Activated CD4-positive, alpha-beta T cell treated with anti-CD3 and anti-CD28 coated beads, Interleukin-2, amount 10 ng/mL, durations not matched to agents 24 days and 14 days (primary cell): ENCODE results near the gene IL34. TPM values are rescaled to one million over a fixed set of nuclear protein-coding genes. Genes with fewer than 3 reads are reported as not detected.
A peak's percentile ranks its signal among the peaks of the same experiment; 100 is the strongest.
"Not testable (repeated sequence)": the region's sequence is repeated elsewhere in the genome, so short reads cannot be mapped to it uniquely, and the experiment has no call there.

ENCODE experiments used
- DNase-seq: peaks from one replicate; pipeline ENCODE4 v3.0.0; 2022
- H3K27ac Mint-ChIP-seq: one replicate; pipeline ENCODE4 v1.8.0; 2022; ENCODE audit warnings: mild to moderate bottlenecking, mixed read lengths
- H3K27me3 Mint-ChIP-seq: one replicate; pipeline ENCODE4 v1.8.0; 2022; ENCODE audit warnings: mixed read lengths
- H3K36me3 Mint-ChIP-seq: one replicate; pipeline ENCODE4 v1.8.0; 2022; ENCODE audit warnings: low read depth, mild to moderate bottlenecking, mixed read lengths
- H3K4me1 Mint-ChIP-seq: one replicate; pipeline ENCODE4 v1.8.0; 2021; ENCODE audit warnings: mixed read lengths
- H3K4me3 Mint-ChIP-seq: one replicate; pipeline ENCODE4 v1.8.0; 2022; ENCODE audit warnings: mild to moderate bottlenecking, moderate library complexity, mixed read lengths
- H3K9me3 Mint-ChIP-seq: one replicate; pipeline ENCODE4 v1.8.0; 2021; ENCODE audit warnings: mixed read lengths
- intact Hi-C: fragments of 100-400 bp; cut with micrococcal nuclease; formaldehyde crosslinking; loops from one replicate; pipeline ENCODE4 v1.15.1; 2023
- total RNA-seq: library from RNA; stranded (reverse); gene quantifications from 2 replicates; pipeline ENCODE4 v1.2.3, GENCODE V29; 2022

Gene IL34
- total RNA-seq, 1 donor from 2014 or later = 0.30 TPM

GRCh38 chr16:70643264-70643663, 3.1 kb upstream of the IL34 start:
- intact Hi-C loops, H3K27ac Mint-ChIP-seq, H3K4me3 Mint-ChIP-seq, H3K36me3 Mint-ChIP-seq, H3K4me1 Mint-ChIP-seq, DNase-seq, H3K9me3 Mint-ChIP-seq, H3K27me3 Mint-ChIP-seq: not testable (repeated sequence)

- Mint-ChIP-seq H3K9me3 (no peaks in the 10 kb centered on the region), H3K36me3 (no peaks in the 10 kb centered on the region), H3K4me1 (no peaks in the 10 kb centered on the region), H3K4me3 (no peak overlapping the region), H3K27ac (no peak overlapping the region), H3K27me3 (peaks cover 9% of the 10 kb centered on the region)
- intact Hi-C loops = no loop called here
- no peak for DNase-seq
These were observed 1.4 kb upstream of the IL34 start for GRCh38 chr16:70644763-70645597.

- no peak overlapping the region for H3K4me3 Mint-ChIP-seq
- H3K27me3 Mint-ChIP-seq = peaks cover 1% of the 10 kb centered on the region
- no peaks in the 10 kb centered on the region for H3K4me1 Mint-ChIP-seq
- no peaks in the 10 kb centered on the region for H3K9me3 Mint-ChIP-seq
- DNase-seq = no peak
- no peaks in the 10 kb centered on the region for H3K36me3 Mint-ChIP-seq
- H3K27ac Mint-ChIP-seq = no peak overlapping the region
- intact Hi-C loops = no loop called here
These were observed 1.3 kb downstream of the IL34 start for GRCh38 chr16:70647441-70648359.

- no peak overlapping the region for H3K27ac Mint-ChIP-seq
- peaks cover under 1% of the 10 kb centered on the region for H3K4me1 Mint-ChIP-seq
- no peak for DNase-seq
- H3K4me3 Mint-ChIP-seq = no peak overlapping the region
- H3K9me3 Mint-ChIP-seq = no peaks in the 10 kb centered on the region
- intact Hi-C loops = no loop called here
- H3K36me3 Mint-ChIP-seq = no peaks in the 10 kb centered on the region
- H3K27me3 Mint-ChIP-seq = peaks cover 1% of the 10 kb centered on the region
These were observed 2.2 kb downstream of the IL34 start for GRCh38 chr16:70648606-70649005.

- intact Hi-C loops = no loop called here
- H3K4me1 Mint-ChIP-seq = peaks cover 5% of the 10 kb centered on the region
- no peaks in the 10 kb centered on the region for H3K36me3 Mint-ChIP-seq
- no peak overlapping the region for H3K4me3 Mint-ChIP-seq
- no peaks in the 10 kb centered on the region for H3K9me3 Mint-ChIP-seq
- H3K27me3 Mint-ChIP-seq = no peaks in the 10 kb centered on the region
- H3K27ac Mint-ChIP-seq = no peak overlapping the region
- DNase-seq = no peak
These were observed 2.9 kb downstream of the IL34 start for GRCh38 chr16:70649300-70649699.

- Mint-ChIP-seq H3K27me3 (no peaks in the 10 kb centered on the region), H3K4me1 (peaks cover 6% of the 10 kb centered on the region), H3K4me3 (no peak overlapping the region), H3K9me3 (no peaks in the 10 kb centered on the region), H3K27ac (no peak overlapping the region), H3K36me3 (no peaks in the 10 kb centered on the region)
- no peak for DNase-seq
- intact Hi-C loops = loop anchor here (5.0 to 10.0 kb wide), 3 partner anchors 73 to 268 kb away; no protein-coding TSS in a partner anchor
These were observed 3.9 kb downstream of the IL34 start for GRCh38 chr16:70650216-70650615.

- no peaks in the 10 kb centered on the region for H3K36me3 Mint-ChIP-seq
- DNase-seq = no peak
- no peak overlapping the region for H3K27ac Mint-ChIP-seq
- intact Hi-C loops = loop anchor here (5.0 to 10.0 kb wide), 3 partner anchors 74 to 269 kb away; no protein-coding TSS in a partner anchor
- H3K9me3 Mint-ChIP-seq = no peaks in the 10 kb centered on the region
- peaks cover 6% of the 10 kb centered on the region for H3K4me1 Mint-ChIP-seq
- H3K4me3 Mint-ChIP-seq = no peak overlapping the region
- no peaks in the 10 kb centered on the region for H3K27me3 Mint-ChIP-seq
These were observed 5.2 kb downstream of the IL34 start for GRCh38 chr16:70651524-70651923.

- H3K4me1 Mint-ChIP-seq = peaks cover 6% of the 10 kb centered on the region
- DNase-seq = no peak
- H3K27ac Mint-ChIP-seq = no peak overlapping the region
- intact Hi-C loops = loop anchor here (5.0 to 10.0 kb wide), 3 partner anchors 75 to 270 kb away; no protein-coding TSS in a partner anchor
- H3K36me3 Mint-ChIP-seq = no peaks in the 10 kb centered on the region
- H3K4me3 Mint-ChIP-seq = no peak overlapping the region
- no peaks in the 10 kb centered on the region for H3K27me3 Mint-ChIP-seq
- no peaks in the 10 kb centered on the region for H3K9me3 Mint-ChIP-seq
These were observed 6.0 kb downstream of the IL34 start for GRCh38 chr16:70652322-70652721.

- Mint-ChIP-seq H3K27ac (no peak overlapping the region), H3K4me3 (no peak overlapping the region), H3K4me1 (peaks cover 6% of the 10 kb centered on the region), H3K36me3 (no peaks in the 10 kb centered on the region), H3K9me3 (no peaks in the 10 kb centered on the region), H3K27me3 (no peaks in the 10 kb centered on the region)
- DNase-seq = no peak
- intact Hi-C loops = loop anchor here (1.0 to 10.0 kb wide), 5 partner anchors 76 to 283 kb away; no protein-coding TSS in a partner anchor
These were observed 7.0 kb downstream of the IL34 start for GRCh38 chr16:70653406-70653805.

- Mint-ChIP-seq H3K4me1 (peaks cover 6% of the 10 kb centered on the region), H3K27me3 (no peaks in the 10 kb centered on the region), H3K27ac (no peak overlapping the region), H3K4me3 (peak overlapping the region; percentile 59), H3K9me3 (no peaks in the 10 kb centered on the region), H3K36me3 (no peaks in the 10 kb centered on the region)
- intact Hi-C loops = loop anchor here (1.0 to 10.0 kb wide), 5 partner anchors 77 to 284 kb away; no protein-coding TSS in a partner anchor
- DNase-seq = peak; percentile 95
These were observed 7.7 kb downstream of the IL34 start for GRCh38 chr16:70653809-70654771.

- no peaks in the 10 kb centered on the region for H3K27me3 Mint-ChIP-seq
- H3K4me1 Mint-ChIP-seq = peaks cover 6% of the 10 kb centered on the region
- no peak for DNase-seq
- no peaks in the 10 kb centered on the region for H3K9me3 Mint-ChIP-seq
- H3K4me3 Mint-ChIP-seq = no peak overlapping the region
- no peak overlapping the region for H3K27ac Mint-ChIP-seq
- H3K36me3 Mint-ChIP-seq = no peaks in the 10 kb centered on the region
- intact Hi-C loops = loop anchor here (10.0 kb wide), 1 partner anchor 161 kb away; no protein-coding TSS in a partner anchor
These were observed 9.8 kb downstream of the IL34 start for GRCh38 chr16:70656065-70656711.

- Mint-ChIP-seq H3K36me3 (no peaks in the 10 kb centered on the region), H3K27ac (no peak overlapping the region), H3K9me3 (no peaks in the 10 kb centered on the region), H3K27me3 (no peaks in the 10 kb centered on the region), H3K4me1 (peaks cover 6% of the 10 kb centered on the region), H3K4me3 (no peak overlapping the region)
- intact Hi-C loops = loop anchor here (10.0 kb wide), 1 partner anchor 162 kb away; no protein-coding TSS in a partner anchor
- DNase-seq = no peak
These were observed 10.4 kb downstream of the IL34 start for GRCh38 chr16:70656712-70657263.
